SU-DHL-6 (cell line): Measurements from ENCODE around the gene PRR33.

Experiments used
- CTCF ChIP-seq: fragments of 200-600 bp; sonication (generic); IDR thresholded peaks from one replicate; pipeline ENCODE4 v1.5.1; 2017; ENCODE audit warnings: antibody characterized with exemption, mild to moderate bottlenecking, low read length, moderate library complexity; ENCODE audit not compliant: insufficient read depth, poor library complexity, severe bottlenecking
- EZH2phosphoT487 ChIP-seq: fragments of 200-600 bp; sonication (generic), shearing (Covaris generic); conservative IDR thresholded peaks from 2 replicates; pipeline ENCODE4 v1.6.1; 2018; ENCODE audit warnings: mild to moderate bottlenecking, antibody characterized with exemption, low read length, moderate library complexity, mixed read lengths

GRCh38 chr11:1889941-1890855, 1.5 kb downstream of the PRR33 start:
- TF ChIP-seq CTCF (no peak), EZH2phosphoT487 (no peak)
